ENCODE measurements around the gene MYOD1. TPM values are rescaled to one million over a fixed set of nuclear protein-coding genes. Genes with fewer than 3 reads are reported as not detected.

MYOD1 gene
- total RNA-seq, 6 experiments from 2014 or later = not detected

GRCh38 chr11:17760102-17761029 lies 41.0 kb downstream of the MYOD1 start:
- H3K27me3 ChIP-seq = no peaks in the 10 kb centered on the region
- H3K4me1 ChIP-seq = no peaks in the 10 kb centered on the region
- intact Hi-C loops (cut with DNase I) = loop anchor here in 1 of 2 donors (5.0 kb wide), 1 partner anchor 217 kb away; no protein-coding TSS in a partner anchor
- 28% methylated on average over 5 of the region's 23 CpGs for WGBS (ENCODE audit: insufficient coverage, low coverage, low lambda C conversion rate, missing lambda C conversion rate)
- H3K27ac ChIP-seq = no peak overlapping the region
- TF ChIP-seq POLR2A (IDR thresholded peaks at IDR 0.05) (no peak), CTCF (IDR thresholded peaks at IDR 0.05) (peak; percentile 68 to 86 (median 80))
- H3K36me3 ChIP-seq = no peaks in the 10 kb centered on the region
- peak; percentile 75 to 78 (median 77) for DNase-seq
- peak; percentile 98 to 100 (median 98) for ATAC-seq
- H3K9me3 ChIP-seq = no peaks in the 10 kb centered on the region
- H3K4me3 ChIP-seq = no peak overlapping the region

GRCh38 chr11:17762309-17762974 lies 43.1 kb downstream of the MYOD1 start:
- intact Hi-C loops (cut with DNase I) = loop anchor here in 1 of 2 donors (5.0 kb wide), 1 partner anchor 215 kb away; no protein-coding TSS in a partner anchor
- DNase-seq (no peak), ATAC-seq (no peak)
- Histone ChIP-seq H3K4me1 (no peaks in the 10 kb centered on the region), H3K4me3 (no peak overlapping the region), H3K36me3 (no peaks in the 10 kb centered on the region), H3K9me3 (no peaks in the 10 kb centered on the region), H3K27me3 (no peaks in the 10 kb centered on the region), H3K27ac (no peak overlapping the region)
- 85% methylated on average over 7 of the region's 17 CpGs for WGBS (ENCODE audit: insufficient coverage, low coverage, low lambda C conversion rate, missing lambda C conversion rate)
- TF ChIP-seq CTCF (IDR thresholded peaks at IDR 0.05) (no peak), POLR2A (IDR thresholded peaks at IDR 0.05) (no peak)

- ATAC-seq (no peak), DNase-seq (no peak)
- no peak for TF ChIP-seq CTCF (IDR thresholded peaks at IDR 0.05)
- no peak for TF ChIP-seq POLR2A (IDR thresholded peaks at IDR 0.05)
- Histone ChIP-seq H3K36me3 (no peaks in the 10 kb centered on the region), H3K27me3 (no peaks in the 10 kb centered on the region), H3K4me3 (no peak overlapping the region), H3K9me3 (no peaks in the 10 kb centered on the region), H3K4me1 (no peaks in the 10 kb centered on the region), H3K27ac (no peak overlapping the region)
- WGBS (ENCODE audit: insufficient coverage, low coverage, low lambda C conversion rate, missing lambda C conversion rate) = no CpG with 5 or more reads among the region's 7 CpGs
- intact Hi-C loops (cut with DNase I) = loop anchor here in 1 of 2 donors (5.0 kb wide), 1 partner anchor 214 kb away; no protein-coding TSS in a partner anchor
Observed at GRCh38 chr11:17763244-17763643, 43.9 kb downstream of the MYOD1 start.

GRCh38 chr11:17763703-17764102 lies 44.3 kb downstream of the MYOD1 start:
- Histone ChIP-seq H3K4me3 (no peak overlapping the region), H3K4me1 (no peaks in the 10 kb centered on the region), H3K27me3 (no peaks in the 10 kb centered on the region), H3K27ac (no peak overlapping the region), H3K9me3 (no peaks in the 10 kb centered on the region), H3K36me3 (no peaks in the 10 kb centered on the region)
- intact Hi-C loops (cut with DNase I) = loop anchor here in 1 of 2 donors (5.0 kb wide), 1 partner anchor 214 kb away; no protein-coding TSS in a partner anchor
- no peak for ATAC-seq
- 43% methylated on average over 3 of the region's 3 CpGs for WGBS (ENCODE audit: insufficient coverage, low coverage, low lambda C conversion rate, missing lambda C conversion rate)
- TF ChIP-seq POLR2A (IDR thresholded peaks at IDR 0.05) (no peak), CTCF (IDR thresholded peaks at IDR 0.05) (no peak)
- DNase-seq = no peak
